Sigmoid colon (tissue), 7 donors: ENCODE results near the gene RAB14. TPM values are rescaled to one million over a fixed set of nuclear protein-coding genes. Genes with fewer than 3 reads are reported as not detected.

ENCODE experiments used
- DNase-seq: peaks from one replicate; pipeline ENCODE4 v3.0.0-alpha.2; 2019
- H3K27ac ChIP-seq, 4 donors: fragments of 200-600 bp; sonication (generic); one replicate each; pipeline ENCODE4 v1.5.1; 2016 to 2019; ENCODE audit warnings: mild to moderate bottlenecking in 1 of 4
- H3K27me3 ChIP-seq, 3 donors: fragments of 200-600 bp; sonication (generic); one replicate each; pipeline ENCODE4 v1.5.1; 2019; ENCODE audit warnings: mild to moderate bottlenecking in 1 of 3
- H3K36me3 ChIP-seq, 4 donors: fragments of 200-600 bp; sonication (generic); one replicate each; pipeline ENCODE4 v1.5.1; 2016 to 2019
- H3K4me1 ChIP-seq, 4 donors: fragments of 200-600 bp; sonication (generic); one replicate each; pipeline ENCODE4 v1.5.1; 2017 to 2019
- H3K4me3 ChIP-seq, 4 donors: fragments of 200-600 bp; sonication (generic); one replicate each; pipeline ENCODE4 v1.5.1; 2017 to 2019; ENCODE audit warnings: mild to moderate bottlenecking in 2 of 4, moderate library complexity in 1 of 4
- H3K9me3 ChIP-seq, 4 donors: fragments of 200-600 bp in 3 of 4; sonication (generic) in 3 of 4; one replicate each; pipeline versions ENCODE4 v1.5.1 to v1.6.1; 2013 to 2019
- EP300 ChIP-seq, 4 donors: sonication (generic); formaldehyde crosslinking; IDR thresholded peaks; one replicate each; pipeline ENCODE4 v1.6.1; 2017; ENCODE audit warnings: antibody characterized with exemption in 4 of 4
- POLR2A ChIP-seq, 2 donors: fragments of 450-650 bp; IDR thresholded peaks; one replicate each; pipeline ENCODE4 v1.6.1; 2016; ENCODE audit warnings: antibody characterized with exemption in 2 of 2, mild to moderate bottlenecking in 2 of 2, moderate library complexity in 2 of 2
- POLR2AphosphoS5 ChIP-seq, 4 donors: sonication (generic); formaldehyde crosslinking; IDR thresholded peaks; one replicate each; pipeline ENCODE4 v1.6.1; 2017; ENCODE audit warnings: antibody characterized with exemption in 4 of 4
- WGBS, 2 donors: extraction: QIAGEN DNeasy Blood & Tissue Kit; methylation state at CpG; one replicate each; pipeline ENCODE4 v1.1.7; 2013; 5-methylcytosine and 5-hydroxymethylcytosine counted together
- intact Hi-C: fragments of 100-400 bp; cut with DNase I; formaldehyde crosslinking; loops from one replicate; pipeline ENCODE4 v1.15.1; 2023
- polyA plus RNA-seq, 3 donors: library from polyadenylated mRNA; stranded (reverse); fragments of 200-250 nt; gene quantifications; one replicate each; pipeline ENCODE4 v1.2.3, GENCODE V29; 2013
- total RNA-seq, 4 donors: library from RNA; depleted of rRNA; stranded (reverse); fragments of >200 nt; gene quantifications; one replicate each; pipeline ENCODE4 v1.1.0, GENCODE V29; 2016
- TF ChIP-seq, protein P1 (sequence below), 4 experiments: fragments of 450-650 bp in 3 of 4; fragments of 200-600 bp in 1 of 4; IDR thresholded peaks; one replicate each; pipeline ENCODE4 v1.5.1; 2016 to 2019; ENCODE audit warnings: antibody characterized with exemption in 4 of 4, mild to moderate bottlenecking in 3 of 4, moderate library complexity in 2 of 4
- donor health status: healthy with polysubstance abuse.
- donor health status: Bipolar disorder and iron deficiency.
- donor health status: healthy.

The RAB14 gene
- total and polyA plus RNA-seq, 7 donors: 28.2 to 61.7 (median 33.2) TPM

DNA sequence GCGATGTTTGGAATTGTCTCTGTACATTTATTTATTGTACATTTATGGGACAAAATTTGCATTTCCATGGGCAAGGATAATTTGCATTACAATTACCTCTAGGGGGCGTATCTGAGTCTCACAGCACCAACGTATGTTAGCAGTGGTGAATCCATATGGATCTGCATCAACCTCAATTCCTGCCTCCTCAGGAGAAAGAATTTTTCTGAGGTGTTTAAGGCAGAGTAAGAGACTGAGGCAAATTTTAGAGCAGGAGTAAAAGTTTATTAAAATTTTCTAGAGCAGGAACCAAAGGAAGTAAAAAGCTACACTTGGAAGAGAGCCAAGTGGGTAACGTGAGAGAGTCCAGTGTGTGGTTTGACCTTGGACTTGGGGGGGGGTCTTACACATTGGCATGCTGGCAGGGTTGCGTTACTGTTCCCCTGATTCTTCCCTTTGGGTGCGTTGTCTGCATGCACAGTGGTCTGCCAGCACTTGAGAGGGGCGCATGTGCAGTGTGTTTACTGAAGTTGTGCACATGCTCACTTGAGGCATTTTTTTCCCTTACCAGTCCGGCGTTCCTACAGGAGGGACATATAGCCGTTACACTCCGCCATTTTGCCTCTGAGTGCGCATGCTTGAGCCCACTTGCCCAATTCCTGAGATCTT, 21.0 kb upstream of the RAB14 start:
- TF ChIP-seq, protein P1, sequence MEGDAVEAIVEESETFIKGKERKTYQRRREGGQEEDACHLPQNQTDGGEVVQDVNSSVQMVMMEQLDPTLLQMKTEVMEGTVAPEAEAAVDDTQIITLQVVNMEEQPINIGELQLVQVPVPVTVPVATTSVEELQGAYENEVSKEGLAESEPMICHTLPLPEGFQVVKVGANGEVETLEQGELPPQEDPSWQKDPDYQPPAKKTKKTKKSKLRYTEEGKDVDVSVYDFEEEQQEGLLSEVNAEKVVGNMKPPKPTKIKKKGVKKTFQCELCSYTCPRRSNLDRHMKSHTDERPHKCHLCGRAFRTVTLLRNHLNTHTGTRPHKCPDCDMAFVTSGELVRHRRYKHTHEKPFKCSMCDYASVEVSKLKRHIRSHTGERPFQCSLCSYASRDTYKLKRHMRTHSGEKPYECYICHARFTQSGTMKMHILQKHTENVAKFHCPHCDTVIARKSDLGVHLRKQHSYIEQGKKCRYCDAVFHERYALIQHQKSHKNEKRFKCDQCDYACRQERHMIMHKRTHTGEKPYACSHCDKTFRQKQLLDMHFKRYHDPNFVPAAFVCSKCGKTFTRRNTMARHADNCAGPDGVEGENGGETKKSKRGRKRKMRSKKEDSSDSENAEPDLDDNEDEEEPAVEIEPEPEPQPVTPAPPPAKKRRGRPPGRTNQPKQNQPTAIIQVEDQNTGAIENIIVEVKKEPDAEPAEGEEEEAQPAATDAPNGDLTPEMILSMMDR (IDR thresholded peaks at IDR 0.05): peak; percentile 51 to 79 (median 58)
- no peak for TF ChIP-seq POLR2A (IDR thresholded peaks at IDR 0.05)
- peak in 1 of 4 donors; percentile 24 for TF ChIP-seq POLR2AphosphoS5 (IDR thresholded peaks at IDR 0.05)
- H3K4me3 ChIP-seq: no peak overlapping the region
- H3K36me3 ChIP-seq: no peaks in the 10 kb centered on the region
- WGBS, 2 donors: 62 to 71% methylated on average over 12 of the region's 12 CpGs
- no peak overlapping the region for H3K27ac ChIP-seq
- H3K9me3 ChIP-seq: no peaks in the 10 kb centered on the region
- no peaks in the 10 kb centered on the region for H3K27me3 ChIP-seq
- intact Hi-C loops: no loop called here
- no peak for DNase-seq
- peaks cover 0 to 6% (median 2%) of the 10 kb centered on the region in 4 donors for H3K4me1 ChIP-seq

DNA sequence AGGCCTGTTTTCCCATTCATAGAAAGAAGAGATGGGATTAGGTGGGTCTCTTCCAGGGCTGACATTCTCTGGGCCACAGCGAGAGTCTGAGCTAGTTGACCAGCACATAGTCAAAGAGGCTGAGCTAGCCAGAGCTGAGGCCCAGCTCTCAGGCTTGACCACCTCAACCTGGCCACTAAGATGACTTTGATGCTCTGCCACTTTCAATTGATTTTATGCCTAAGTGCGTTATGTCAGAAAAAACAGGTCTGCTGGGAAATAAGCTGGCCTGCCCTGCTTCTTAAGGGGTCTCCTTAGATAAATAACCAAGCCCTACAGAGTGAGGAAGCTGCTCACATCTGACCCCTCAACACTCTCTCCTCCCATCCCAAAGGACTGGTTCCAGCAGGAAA, 20.0 kb upstream of the RAB14 start:
- H3K27ac ChIP-seq: no peak overlapping the region
- WGBS, 2 donors: 97% methylated on average over 2 of the region's 2 CpGs
- no peak for DNase-seq
- no peaks in the 10 kb centered on the region for H3K9me3 ChIP-seq
- H3K4me3 ChIP-seq: no peak overlapping the region
- intact Hi-C loops: no loop called here
- H3K4me1 ChIP-seq: peaks cover 0 to 6% (median 2%) of the 10 kb centered on the region in 4 donors
- no peaks in the 10 kb centered on the region for H3K36me3 ChIP-seq
- TF ChIP-seq POLR2AphosphoS5 (IDR thresholded peaks at IDR 0.05) (no peak), EP300 (IDR thresholded peaks at IDR 0.05) (no peak), POLR2A (IDR thresholded peaks at IDR 0.05) (no peak)
- TF ChIP-seq, protein P1 (IDR thresholded peaks at IDR 0.05): no peak
- no peaks in the 10 kb centered on the region for H3K27me3 ChIP-seq

DNA sequence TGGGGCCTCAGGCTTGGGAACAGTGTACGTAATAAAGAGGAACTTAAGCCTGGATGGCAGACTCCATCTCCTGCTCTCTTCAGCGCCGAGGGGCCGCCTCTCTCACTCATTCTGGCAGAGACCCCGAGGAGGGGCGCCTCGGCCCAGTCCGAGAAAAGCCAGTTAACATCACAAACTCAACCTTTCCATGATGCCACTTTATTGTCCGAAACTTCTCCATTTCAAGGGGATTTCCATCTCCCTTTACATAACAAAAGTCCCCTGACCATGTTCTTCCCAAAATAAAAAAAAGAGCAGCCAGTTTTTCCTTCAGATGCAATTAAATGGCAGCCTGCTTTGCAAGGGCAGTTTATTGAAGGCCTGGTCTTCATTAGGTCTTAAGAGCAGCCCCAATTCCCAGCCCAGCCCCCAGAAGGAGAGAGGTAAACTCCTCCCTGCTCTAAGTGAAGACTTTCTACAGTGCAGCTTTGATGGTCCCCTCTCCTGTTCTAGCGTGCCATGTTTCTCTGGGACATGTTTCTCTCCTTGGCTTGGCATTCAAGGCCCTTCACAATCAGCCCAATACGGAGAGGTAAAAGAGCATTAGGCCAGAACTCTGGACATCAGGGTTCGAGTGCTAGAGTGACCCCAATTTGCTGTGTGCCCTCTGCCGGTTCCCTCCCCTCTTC, 19.5 kb upstream of the RAB14 start:
- intact Hi-C loops: no loop called here
- Histone ChIP-seq H3K4me3 (no peak overlapping the region), H3K27ac (no peak overlapping the region), H3K4me1 (peaks cover 0 to 6% (median 2%) of the 10 kb centered on the region in 4 donors), H3K9me3 (no peaks in the 10 kb centered on the region), H3K27me3 (no peaks in the 10 kb centered on the region), H3K36me3 (no peaks in the 10 kb centered on the region)
- no peak for DNase-seq
- TF ChIP-seq POLR2A (IDR thresholded peaks at IDR 0.05) (no peak), POLR2AphosphoS5 (IDR thresholded peaks at IDR 0.05) (no peak), EP300 (IDR thresholded peaks at IDR 0.05) (no peak)
- TF ChIP-seq, protein P1 (IDR thresholded peaks at IDR 0.05): no peak
- WGBS, 2 donors: 71 to 90% methylated on average over 13 of the region's 13 CpGs

DNA sequence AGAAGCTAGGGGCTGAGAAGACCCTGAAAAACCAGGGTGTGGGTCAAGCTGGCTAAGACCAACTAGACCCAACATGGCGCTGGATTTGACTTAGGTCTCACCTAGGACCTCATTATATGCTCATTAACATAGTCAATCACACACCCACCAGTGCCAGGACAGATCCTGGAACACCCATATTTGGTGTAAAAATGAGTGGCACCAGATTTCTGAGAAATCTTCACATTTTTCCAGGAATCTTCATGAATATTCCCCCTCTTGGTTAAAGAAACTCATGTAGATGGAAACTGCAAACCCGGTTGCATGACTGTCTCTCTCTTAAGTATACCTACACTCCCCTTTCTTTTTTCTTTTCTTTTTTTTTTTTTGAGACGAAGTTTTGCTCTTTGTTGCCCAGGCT, 17.9 kb upstream of the RAB14 start:
- no peaks in the 10 kb centered on the region for H3K36me3 ChIP-seq
- H3K9me3 ChIP-seq: no peaks in the 10 kb centered on the region
- no peak for DNase-seq
- 94% methylated on average over 3 of the region's 3 CpGs for WGBS, 2 donors
- no peak overlapping the region for H3K27ac ChIP-seq
- TF ChIP-seq, protein P1 (IDR thresholded peaks at IDR 0.05): no peak
- TF ChIP-seq EP300 (IDR thresholded peaks at IDR 0.05) (no peak), POLR2AphosphoS5 (IDR thresholded peaks at IDR 0.05) (no peak)
- no peak overlapping the region for H3K4me3 ChIP-seq
- intact Hi-C loops: loop anchor here (2.0 kb wide), 1 partner anchor 41 kb away; no protein-coding TSS in a partner anchor
- H3K27me3 ChIP-seq: no peaks in the 10 kb centered on the region
- H3K4me1 ChIP-seq: peaks cover 0 to 6% (median 2%) of the 10 kb centered on the region in 4 donors
